ENCODE measurements around the gene EIF2B1.
"Not testable (repeated sequence)": the region's sequence is repeated elsewhere in the genome, so short reads cannot be mapped to it uniquely, and the experiment has no call there.

Gene EIF2B1

GRCh38 chr12:123617580-123617979, 15.9 kb downstream of the EIF2B1 start:
- DNase-seq (ENCODE audit: low read depth in 2 of 2): no peak

- no peak for DNase-seq (ENCODE audit: low read depth in 2 of 2)
These were observed 16.3 kb downstream of the EIF2B1 start for GRCh38 chr12:123617144-123617543.

- DNase-seq (ENCODE audit: low read depth in 2 of 2): no peak
These were observed 19.0 kb downstream of the EIF2B1 start for GRCh38 chr12:123614531-123614930.

- no peak for DNase-seq (ENCODE audit: low read depth in 2 of 2)
These were observed 19.4 kb downstream of the EIF2B1 start for GRCh38 chr12:123614110-123614509.

GRCh38 chr12:123608182-123608581, 25.3 kb downstream of the EIF2B1 start:
- no peak for DNase-seq (ENCODE audit: low read depth in 2 of 2)

- DNase-seq (ENCODE audit: low read depth in 2 of 2): no peak
These were observed 25.7 kb downstream of the EIF2B1 start for GRCh38 chr12:123607756-123608155.

- not testable (repeated sequence) for DNase-seq (ENCODE audit: low read depth in 2 of 2)
These were observed 30.0 kb downstream of the EIF2B1 start for GRCh38 chr12:123603495-123603894.

- DNase-seq (ENCODE audit: low read depth in 2 of 2): no peak
These were observed 30.8 kb downstream of the EIF2B1 start for GRCh38 chr12:123602651-123603195.

- DNase-seq (ENCODE audit: low read depth in 2 of 2): peak; percentile 67 to 68
These were observed 31.6 kb downstream of the EIF2B1 start, which contains the start of gene DDX55 for GRCh38 chr12:123601602-123602489. Gene DDX55 (plus strand): TSS chr12:123602099. CDS start chr12:123602149, 50 bp downstream.

GRCh38 chr12:123599721-123600120, 33.8 kb downstream of the EIF2B1 start:
- no peak for DNase-seq (ENCODE audit: low read depth in 2 of 2)

GRCh38 chr12:123599310-123599709, 34.2 kb downstream of the EIF2B1 start:
- no peak for DNase-seq (ENCODE audit: low read depth in 2 of 2)

GRCh38 chr12:123598522-123598921, 35.0 kb downstream of the EIF2B1 start:
- DNase-seq (ENCODE audit: low read depth in 2 of 2): no peak

GRCh38 chr12:123597100-123597499, 36.4 kb downstream of the EIF2B1 start:
- DNase-seq (ENCODE audit: low read depth in 2 of 2): no peak

- no peak for DNase-seq (ENCODE audit: low read depth in 2 of 2)
These were observed 37.8 kb downstream of the EIF2B1 start for GRCh38 chr12:123595729-123596128.

GRCh38 chr12:123591702-123592481, 41.6 kb downstream of the EIF2B1 start:
- DNase-seq (ENCODE audit: low read depth in 2 of 2): no peak

GRCh38 chr12:123580772-123581171, 52.7 kb downstream of the EIF2B1 start:
- no peak for DNase-seq (ENCODE audit: low read depth in 2 of 2)

GRCh38 chr12:123578829-123579228, 54.7 kb downstream of the EIF2B1 start:
- DNase-seq (ENCODE audit: low read depth in 2 of 2): not testable (repeated sequence)

- DNase-seq (ENCODE audit: low read depth in 2 of 2): no peak
These were observed 55.2 kb downstream of the EIF2B1 start for GRCh38 chr12:123578243-123578642.

- DNase-seq (ENCODE audit: low read depth in 2 of 2): no peak
These were observed 56.9 kb downstream of the EIF2B1 start for GRCh38 chr12:123576611-123577010.

- no peak for DNase-seq (ENCODE audit: low read depth in 2 of 2)
These were observed 59.6 kb downstream of the EIF2B1 start for GRCh38 chr12:123573870-123574269.

- no peak for DNase-seq (ENCODE audit: low read depth in 2 of 2)
These were observed 61.1 kb downstream of the EIF2B1 start for GRCh38 chr12:123572391-123572790.

- DNase-seq (ENCODE audit: low read depth in 2 of 2): no peak
These were observed 62.1 kb downstream of the EIF2B1 start for GRCh38 chr12:123571343-123571813.
